CD4-positive, alpha-beta memory T cell (primary cell): ENCODE measurements around the gene HECTD2. TPM values are rescaled to one million over a fixed set of nuclear protein-coding genes. Genes with fewer than 3 reads are reported as not detected.
"Not testable (repeated sequence)": the region's sequence is repeated elsewhere in the genome, so short reads cannot be mapped to it uniquely, and the experiment has no call there.

Experiments
- CTCF ChIA-PET: fragments of 350-600 bp; sonication (Branson Sonifier 250); formaldehyde crosslinking; loops from one replicate; lab custom pipeline; 2021; ENCODE audit warnings: inconsistent platforms; ENCODE audit not compliant: partially characterized antibody; lab: Charles Lee
- POLR2A ChIA-PET: fragments of 350-600 bp; sonication (Branson Sonifier 250); formaldehyde crosslinking; loops from one replicate; lab custom pipeline; 2021; ENCODE audit not compliant: partially characterized antibody; lab: Charles Lee
- DNase-seq, 5 donors: peaks; one replicate each; pipeline versions ENCODE4 v3.0.0 to v3.0.0-alpha.2; 2020 to 2022; ENCODE audit warnings: mixed read lengths in 1 of 5
- H3K27ac ChIP-seq: one replicate; pipeline ENCODE4 v1.7.0; 2013; ENCODE audit warnings: low read depth, low read length
- H3K27me3 ChIP-seq: 2 replicates; pipeline ENCODE4 v1.7.0; 2013; ENCODE audit warnings: mild to moderate bottlenecking, low read length, moderate library complexity; ENCODE audit not compliant: insufficient read depth
- H3K36me3 ChIP-seq: 2 replicates; pipeline ENCODE4 v1.7.0; 2013; ENCODE audit warnings: mild to moderate bottlenecking, low read length, moderate library complexity; ENCODE audit not compliant: insufficient read depth
- H3K4me1 ChIP-seq: 2 replicates; pipeline ENCODE4 v1.7.0; 2013; ENCODE audit warnings: mild to moderate bottlenecking, low read length, moderate library complexity; ENCODE audit not compliant: insufficient read depth
- H3K4me3 ChIP-seq, 2 donors: one replicate each; pipeline ENCODE4 v1.7.0; 2013; ENCODE audit warnings: low read length in 2 of 2, mild to moderate bottlenecking in 1 of 2
- H3K9me3 ChIP-seq, 2 donors: one replicate each; pipeline ENCODE4 v1.7.0; 2013; ENCODE audit warnings: low read length in 2 of 2, control low read depth in 1 of 2; ENCODE audit not compliant: control insufficient read depth in 1 of 2
- H3K27ac Mint-ChIP-seq, 7 donors: one replicate each; pipeline ENCODE4 v1.8.0; 2020 to 2021; ENCODE audit warnings: mixed read lengths in 7 of 7, mild to moderate bottlenecking in 6 of 7, inconsistent platforms in 3 of 7, moderate library complexity in 3 of 7
- H3K27me3 Mint-ChIP-seq, 2 donors: one replicate each; pipeline ENCODE4 v1.8.0; 2020 to 2021; ENCODE audit warnings: mixed read lengths in 2 of 2
- H3K36me3 Mint-ChIP-seq, 2 donors: one replicate each; pipeline ENCODE4 v1.8.0; 2020 to 2021; ENCODE audit warnings: mixed read lengths in 2 of 2, inconsistent platforms in 1 of 2, mild to moderate bottlenecking in 1 of 2
- H3K4me1 Mint-ChIP-seq, 4 donors: one replicate each; pipeline ENCODE4 v1.8.0; 2020 to 2021; ENCODE audit warnings: mixed read lengths in 4 of 4, mild to moderate bottlenecking in 1 of 4
- H3K4me3 Mint-ChIP-seq, 8 donors: one replicate each; pipeline ENCODE4 v1.8.0; 2020 to 2021; ENCODE audit warnings: mixed read lengths in 8 of 8, mild to moderate bottlenecking in 7 of 8, moderate library complexity in 6 of 8, inconsistent platforms in 3 of 8
- H3K9me3 Mint-ChIP-seq, 8 donors: one replicate each; pipeline ENCODE4 v1.8.0; 2020 to 2021; ENCODE audit warnings: mixed read lengths in 8 of 8, mild to moderate bottlenecking in 5 of 8, inconsistent platforms in 3 of 8, moderate library complexity in 1 of 8
- intact Hi-C: fragments of 100-400 bp; cut with micrococcal nuclease; formaldehyde crosslinking; loops from one replicate; pipeline ENCODE4 v1.15.1; 2023
- polyA plus RNA-seq, 2 donors: library from polyadenylated mRNA; unstranded; fragments of 300-500 nt; fragmentation: Illumina TruSeq; gene quantifications; one replicate each; pipeline ENCODE4 v1.2.3, GENCODE V29; 2021
- total RNA-seq, 2 experiments: library from RNA; stranded (reverse); gene quantifications; one replicate each; pipeline ENCODE4 v1.2.3, GENCODE V29; 2021

HECTD2 gene
- total RNA-seq (1 to 10 TPM; 2.6 to 2.7 TPM), polyA plus RNA-seq (under 1 TPM; 0.37 to 0.60 TPM)

DNA sequence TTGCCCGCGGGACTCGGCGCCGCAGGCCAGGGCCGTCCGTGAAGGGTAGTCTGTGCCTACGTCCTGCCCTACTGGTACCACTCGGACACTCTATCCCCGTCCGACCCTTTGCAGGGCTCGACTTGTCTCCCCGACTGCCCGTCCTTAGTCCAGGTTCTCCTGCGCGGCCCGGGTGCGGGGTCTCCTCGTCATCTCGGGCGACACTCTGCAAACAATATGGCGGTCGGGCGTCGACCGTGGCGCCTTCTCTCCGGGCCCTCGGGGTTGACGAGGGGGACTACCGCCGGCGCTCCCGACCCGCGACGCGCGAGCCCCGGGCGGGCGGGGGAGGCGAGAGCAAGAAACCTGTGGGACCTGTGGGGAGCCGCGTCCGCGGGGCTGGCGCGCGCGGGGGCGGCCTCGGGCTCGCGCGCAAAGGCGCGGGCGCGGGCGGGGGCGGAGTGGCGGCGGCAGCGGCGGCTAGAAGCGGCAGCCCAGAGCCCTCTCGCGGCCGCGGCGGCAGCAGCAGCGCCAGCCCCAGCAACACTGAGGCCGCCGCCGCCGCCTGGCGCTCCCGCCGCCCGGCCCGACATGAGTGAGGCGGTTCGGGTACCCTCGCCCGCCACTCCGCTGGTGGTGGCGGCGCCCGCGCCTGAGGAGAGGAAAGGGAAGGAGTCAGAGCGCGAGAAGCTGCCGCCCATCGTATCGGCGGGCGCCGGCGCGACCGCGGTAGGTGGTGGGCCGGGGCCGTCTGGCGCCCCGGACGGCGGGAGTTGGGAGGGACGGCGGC is at the start of gene HECTD2:
Gene HECTD2 (plus strand): TSS at position 476 of the 769 bp plus-strand sequence. CDS start 95 bp downstream, at position 571.
- Mint-ChIP-seq H3K27me3 (peaks cover 0 to under 1% of the 10 kb centered on the region in 2 donors), H3K4me1 (peaks cover 7 to 15% (median 11%) of the 10 kb centered on the region in 4 donors), H3K27ac (peak within 1 kb of the TSS; percentile 78 to 97 (median 95)), H3K36me3 (peaks cover 0 to 3% of the 10 kb centered on the region in 2 donors), H3K4me3 (peak within 1 kb of the TSS; percentile 88 to 97 (median 91)), H3K9me3 (no peaks in the 10 kb centered on the region)
- Histone ChIP-seq H3K27me3 (no peaks in the 10 kb centered on the region), H3K27ac (peak within 1 kb of the TSS; percentile 74), H3K36me3 (no peaks in the 10 kb centered on the region), H3K9me3 (no peaks in the 10 kb centered on the region), H3K4me1 (peaks cover 20% of the 10 kb centered on the region), H3K4me3 (peak within 1 kb of the TSS; percentile 88 to 92)
- intact Hi-C loops = loop anchor here (1.0 to 5.0 kb wide), 9 partner anchors 21 to 1437 kb away; partner anchors contain the start of genes EXOC6, FGFBP3, PCGF5 and RPP30
- DNase-seq = peak; percentile 78 to 90 (median 88)
- POLR2A ChIA-PET = interaction anchor here (0.6 to 2.3 kb wide), 11 partner anchors 13 to 513 kb away, joined by 3 to 12 read pairs (median 8); partner anchors contain the start of genes BTAF1 and TNKS2
- CTCF ChIA-PET = interaction anchor here (0.7 to 2.7 kb wide), 8 partner anchors 10 to 112 kb away, joined by 4 to 13 read pairs (median 6); no protein-coding TSS in a partner anchor

DNA sequence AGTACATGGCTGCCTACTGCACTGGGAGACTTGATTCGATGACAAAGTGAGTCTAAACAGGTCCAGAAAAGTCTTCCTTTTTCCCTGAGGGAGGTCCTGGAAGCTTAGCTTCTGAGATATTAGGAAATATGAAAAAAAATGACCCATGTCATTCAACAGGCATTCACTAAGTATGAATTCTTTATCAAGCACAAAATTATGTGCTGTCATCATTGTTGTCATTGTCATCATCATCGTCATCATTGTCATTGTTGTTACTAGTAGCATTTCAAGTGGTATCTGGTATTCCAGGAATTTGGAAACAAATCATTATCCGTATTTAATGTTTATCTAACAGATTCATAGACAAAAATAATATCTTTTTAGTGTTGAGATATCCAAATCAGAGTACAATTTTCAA is 49.7 kb upstream of the HECTD2 start:
- Histone ChIP-seq H3K27ac (no peak overlapping the region), H3K9me3 (no peaks in the 10 kb centered on the region), H3K4me3 (no peak overlapping the region), H3K27me3 (no peaks in the 10 kb centered on the region), H3K4me1 (no peaks in the 10 kb centered on the region), H3K36me3 (no peaks in the 10 kb centered on the region)
- peaks cover 0 to 4% of the 10 kb centered on the region in 2 donors for H3K36me3 Mint-ChIP-seq
- DNase-seq = no peak
- H3K4me1 Mint-ChIP-seq = peaks cover 0 to 1% (median 0%) of the 10 kb centered on the region in 4 donors
- CTCF ChIA-PET = no interaction called here
- no peak overlapping the region for H3K4me3 Mint-ChIP-seq
- POLR2A ChIA-PET = no interaction called here
- H3K27ac Mint-ChIP-seq = no peak overlapping the region
- H3K27me3 Mint-ChIP-seq = peaks cover 32 to 54% of the 10 kb centered on the region in 2 donors
- peaks cover 0 to 15% (median 10%) of the 10 kb centered on the region in 8 donors for H3K9me3 Mint-ChIP-seq
- intact Hi-C loops = no loop called here

- intact Hi-C loops, H3K27ac Mint-ChIP-seq, H3K27ac ChIP-seq, H3K4me3 ChIP-seq, H3K4me3 Mint-ChIP-seq, H3K9me3 ChIP-seq, DNase-seq, POLR2A ChIA-PET, H3K27me3 ChIP-seq, H3K36me3 Mint-ChIP-seq, H3K36me3 ChIP-seq, H3K4me1 Mint-ChIP-seq, CTCF ChIA-PET, H3K4me1 ChIP-seq: not testable (repeated sequence)
- Mint-ChIP-seq H3K9me3 (peaks cover 0 to 20% (median 11%) of the 10 kb centered on the region in 8 donors), H3K27me3 (peaks cover 37 to 58% of the 10 kb centered on the region in 2 donors)
Observed at GRCh38 chr10:91365519-91365918, 44.6 kb upstream of the HECTD2 start.

DNA sequence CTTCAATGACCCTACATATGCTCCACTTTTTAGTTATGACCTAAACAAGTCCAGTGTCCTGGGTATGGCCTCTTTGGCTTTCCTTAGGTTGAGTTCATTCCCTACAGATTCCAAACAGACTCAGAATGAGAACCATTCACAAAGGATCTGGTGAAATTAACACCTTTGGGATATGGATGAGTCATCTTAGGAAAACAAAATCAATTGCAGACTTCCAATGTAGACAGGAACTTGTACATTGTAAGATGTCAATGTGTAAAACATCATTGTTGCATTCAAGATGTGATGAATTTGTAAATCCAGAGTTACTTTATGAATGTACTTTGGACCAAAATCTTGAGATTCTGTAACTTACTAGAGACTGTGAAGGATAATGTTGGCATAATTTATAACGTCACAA is 43.4 kb upstream of the HECTD2 start:
- no peak overlapping the region for H3K27ac Mint-ChIP-seq
- Histone ChIP-seq H3K4me3 (no peak overlapping the region), H3K27me3 (no peaks in the 10 kb centered on the region), H3K36me3 (no peaks in the 10 kb centered on the region), H3K4me1 (no peaks in the 10 kb centered on the region), H3K9me3 (no peaks in the 10 kb centered on the region), H3K27ac (no peak overlapping the region)
- H3K9me3 Mint-ChIP-seq = peaks cover 0 to 24% (median 11%) of the 10 kb centered on the region in 8 donors
- H3K27me3 Mint-ChIP-seq = peaks cover 32 to 51% of the 10 kb centered on the region in 2 donors
- peaks cover 0 to 4% of the 10 kb centered on the region in 2 donors for H3K36me3 Mint-ChIP-seq
- intact Hi-C loops = no loop called here
- H3K4me1 Mint-ChIP-seq = no peaks in the 10 kb centered on the region
- ChIA-PET CTCF (interaction anchor here (0.6 kb wide), 1 partner anchor 70 kb away, joined by 3 read pairs; no protein-coding TSS in a partner anchor), POLR2A (no interaction called here)
- no peak overlapping the region for H3K4me3 Mint-ChIP-seq
- no peak for DNase-seq

DNA sequence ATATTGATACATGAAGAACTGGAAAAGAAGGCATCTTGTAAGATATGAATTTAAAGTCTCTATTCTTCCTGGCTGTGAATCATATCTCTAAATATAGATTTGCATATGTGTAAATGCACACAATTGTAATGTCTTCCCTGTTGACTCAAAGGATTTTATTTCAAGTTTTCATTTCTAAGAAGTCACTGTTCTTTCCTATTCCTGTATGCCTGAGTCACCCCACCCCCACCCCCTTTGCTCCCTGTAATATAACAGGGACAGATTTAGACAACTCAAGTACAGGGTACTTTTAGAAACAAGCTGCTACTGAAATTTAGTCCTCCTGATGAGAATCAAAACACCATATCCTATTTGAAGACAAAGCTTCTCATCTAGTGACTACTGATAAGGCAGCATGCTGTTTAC is 43.0 kb upstream of the HECTD2 start:
- CTCF ChIA-PET = interaction anchor here (0.6 kb wide), 1 partner anchor 71 kb away, joined by 3 read pairs; no protein-coding TSS in a partner anchor
- no peak overlapping the region for H3K27ac Mint-ChIP-seq

GRCh38 chr10:91367558-91367957 is 42.6 kb upstream of the HECTD2 start:
- H3K27me3 ChIP-seq = no peaks in the 10 kb centered on the region
- no peak overlapping the region for H3K4me3 ChIP-seq
- no peaks in the 10 kb centered on the region for H3K36me3 ChIP-seq
- ChIA-PET CTCF (interaction anchor here (0.6 kb wide), 1 partner anchor 71 kb away, joined by 3 read pairs; no protein-coding TSS in a partner anchor), POLR2A (no interaction called here)
- no peak overlapping the region for H3K27ac Mint-ChIP-seq
- no peak overlapping the region for H3K4me3 Mint-ChIP-seq
- H3K9me3 ChIP-seq = no peaks in the 10 kb centered on the region
- H3K27ac ChIP-seq = no peak overlapping the region
- peaks cover 32 to 43% of the 10 kb centered on the region in 2 donors for H3K27me3 Mint-ChIP-seq
- intact Hi-C loops = no loop called here
- no peak for DNase-seq
- H3K9me3 Mint-ChIP-seq = peaks cover 0 to 21% (median 9%) of the 10 kb centered on the region in 8 donors
- peaks cover 0 to 4% of the 10 kb centered on the region in 2 donors for H3K36me3 Mint-ChIP-seq
- no peaks in the 10 kb centered on the region for H3K4me1 Mint-ChIP-seq
- no peaks in the 10 kb centered on the region for H3K4me1 ChIP-seq

More for the DNA sequence above, 43.0 kb upstream of the HECTD2 start:
- DNase-seq = no peak
- Histone ChIP-seq H3K27ac (no peak overlapping the region), H3K9me3 (no peaks in the 10 kb centered on the region), H3K36me3 (no peaks in the 10 kb centered on the region), H3K4me1 (no peaks in the 10 kb centered on the region), H3K4me3 (no peak overlapping the region), H3K27me3 (no peaks in the 10 kb centered on the region)
- peaks cover 0 to 4% of the 10 kb centered on the region in 2 donors for H3K36me3 Mint-ChIP-seq
- POLR2A ChIA-PET = no interaction called here
- H3K4me3 Mint-ChIP-seq = no peak overlapping the region
- peaks cover 32 to 47% of the 10 kb centered on the region in 2 donors for H3K27me3 Mint-ChIP-seq
- no peaks in the 10 kb centered on the region for H3K4me1 Mint-ChIP-seq
- peaks cover 0 to 23% (median 11%) of the 10 kb centered on the region in 8 donors for H3K9me3 Mint-ChIP-seq
- intact Hi-C loops = no loop called here

DNA sequence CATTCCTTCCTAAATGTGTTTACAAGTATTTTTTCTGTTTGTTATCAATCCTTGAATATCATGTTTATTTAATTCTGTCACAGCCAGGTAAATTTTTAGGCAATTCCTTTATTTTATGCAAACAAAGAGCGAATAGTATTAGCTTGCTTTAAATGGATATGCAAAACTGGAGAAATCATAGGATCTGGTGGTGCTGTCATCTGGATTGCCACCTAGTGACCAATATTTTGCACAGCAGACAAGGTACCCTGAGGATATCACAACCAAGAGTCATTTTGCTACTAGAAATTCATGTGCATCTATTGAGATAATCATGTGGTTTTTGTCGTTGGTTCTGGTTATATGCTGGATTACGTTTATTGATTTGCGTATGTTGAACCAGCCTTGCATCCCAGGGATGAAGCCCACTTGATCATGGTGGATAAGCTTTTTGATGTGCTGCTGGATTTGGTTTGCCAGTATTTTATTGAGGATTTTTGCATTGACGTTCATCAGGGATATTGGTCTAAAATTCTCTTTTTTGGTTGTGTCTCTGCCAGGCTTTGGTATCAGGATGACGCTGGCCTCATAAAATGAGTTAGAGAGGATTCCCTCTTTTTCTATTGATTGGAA is 40.1 kb upstream of the HECTD2 start:
- H3K36me3 Mint-ChIP-seq, H3K27me3 ChIP-seq, H3K9me3 ChIP-seq, CTCF ChIA-PET, POLR2A ChIA-PET, H3K36me3 ChIP-seq, intact Hi-C loops, H3K4me1 ChIP-seq, H3K4me1 Mint-ChIP-seq, H3K27ac Mint-ChIP-seq, H3K27ac ChIP-seq, H3K4me3 ChIP-seq, H3K4me3 Mint-ChIP-seq, DNase-seq: not testable (repeated sequence)
- H3K27me3 Mint-ChIP-seq = peaks cover 21 to 23% of the 10 kb centered on the region in 2 donors
- peaks cover 0 to 33% (median 21%) of the 10 kb centered on the region in 8 donors for H3K9me3 Mint-ChIP-seq
